Stimulated activated CD8-positive, alpha-beta memory T cell treated with anti-CD3 and anti-CD28 coated beads, Interleukin-15, amount 100 ng/mL, for 4 hours (primary cell): ENCODE data around the gene ZNF611.
"Not testable (repeated sequence)": the region's sequence is repeated elsewhere in the genome, so short reads cannot be mapped to it uniquely, and the experiment has no call there.

Experiments
- DNase-seq, 2 donors: peaks; one replicate each; pipeline ENCODE4 v3.0.0-alpha.2; 2020; ENCODE audit warnings: low read depth in 2 of 2

Gene ZNF611

GRCh38 chr19:52681216-52681615 is 53.6 kb downstream of the ZNF611 start:
- DNase-seq, result not testable (repeated sequence)

DNA sequence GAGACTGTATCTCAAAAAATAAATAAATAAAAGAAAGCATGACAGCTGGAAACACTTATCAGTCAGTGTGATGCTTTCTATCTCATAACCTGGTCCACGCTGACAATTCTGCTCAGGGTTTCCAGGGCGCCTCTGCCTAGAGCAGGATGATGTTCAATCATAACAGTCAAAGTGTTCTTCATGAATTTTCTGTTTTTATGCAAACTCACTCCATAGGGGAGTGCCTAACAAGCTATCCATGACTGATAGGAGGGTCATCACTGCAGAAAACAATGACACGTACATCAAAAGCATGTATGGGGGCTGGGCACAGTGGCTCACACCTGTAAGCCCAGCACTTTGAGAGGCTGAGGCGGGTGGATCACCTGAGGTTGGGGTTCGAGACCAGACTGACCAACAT is 55.2 kb downstream of the ZNF611 start:
- DNase-seq, result no peak

GRCh38 chr19:52675239-52675638 is 59.6 kb downstream of the ZNF611 start:
- not testable (repeated sequence) for DNase-seq

DNA sequence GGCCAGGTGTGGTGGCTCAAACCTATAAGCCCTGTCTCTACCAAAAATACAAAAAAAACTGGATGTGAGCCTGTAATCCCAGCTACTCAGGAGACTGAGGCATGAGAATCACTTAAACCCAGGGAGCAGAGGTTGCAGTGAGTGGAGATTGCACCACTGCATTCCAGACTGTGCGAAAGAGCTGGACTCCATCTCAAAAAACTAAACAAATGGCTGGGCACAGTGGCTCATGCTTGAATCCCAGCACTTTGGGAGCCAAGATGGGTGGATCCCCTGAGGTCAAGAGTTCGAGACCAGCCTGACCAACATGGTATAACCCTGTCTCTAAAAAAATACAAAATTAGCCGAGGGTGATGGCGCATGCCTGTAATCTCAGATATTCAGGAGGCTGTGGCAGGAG is 61.8 kb downstream of the ZNF611 start:
- no peak for DNase-seq

DNA sequence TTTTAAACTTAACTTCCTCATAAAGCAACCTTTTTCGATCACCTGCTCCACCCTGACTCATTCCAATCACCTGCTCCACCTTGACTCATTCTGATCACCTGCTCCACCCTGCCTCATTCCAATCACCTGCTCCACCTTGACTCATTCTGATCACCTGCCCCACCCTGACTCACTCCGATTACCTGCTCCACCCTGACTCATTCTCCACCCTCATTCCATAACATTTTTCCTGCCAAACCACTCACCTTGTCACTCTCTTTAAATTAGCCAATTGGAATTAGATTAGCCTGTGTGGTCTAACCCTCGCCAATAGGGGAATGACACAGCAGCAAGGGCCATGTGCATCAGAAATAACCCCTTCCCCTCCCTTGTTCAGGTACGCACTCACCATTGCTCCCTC is 64.8 kb downstream of the ZNF611 start:
- no peak for DNase-seq

- no peak for DNase-seq
Measured at GRCh38 chr19:52669586-52669985, 65.3 kb downstream of the ZNF611 start.

DNA sequence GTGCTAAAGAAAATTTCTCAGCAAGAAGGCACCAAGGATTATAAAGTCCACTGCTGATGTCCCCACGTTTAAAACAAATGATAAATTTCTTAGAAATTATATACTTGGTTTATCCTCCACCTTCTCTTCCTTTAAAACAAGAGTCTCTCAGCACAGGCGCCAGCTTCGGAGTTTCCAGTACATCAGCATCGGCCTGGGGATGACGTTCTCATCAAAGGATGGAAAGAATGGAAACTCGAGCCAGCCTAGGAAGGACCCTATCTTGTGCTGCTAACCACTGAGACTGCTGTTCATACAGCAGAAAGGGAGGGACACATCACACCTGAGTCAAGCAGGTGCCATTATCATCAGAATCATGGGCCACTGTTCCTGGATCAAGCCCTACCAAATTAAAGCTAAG is 66.9 kb downstream of the ZNF611 start:
- DNase-seq, result no peak

GRCh38 chr19:52666506-52666905 is 68.3 kb downstream of the ZNF611 start:
- DNase-seq, result no peak

DNA sequence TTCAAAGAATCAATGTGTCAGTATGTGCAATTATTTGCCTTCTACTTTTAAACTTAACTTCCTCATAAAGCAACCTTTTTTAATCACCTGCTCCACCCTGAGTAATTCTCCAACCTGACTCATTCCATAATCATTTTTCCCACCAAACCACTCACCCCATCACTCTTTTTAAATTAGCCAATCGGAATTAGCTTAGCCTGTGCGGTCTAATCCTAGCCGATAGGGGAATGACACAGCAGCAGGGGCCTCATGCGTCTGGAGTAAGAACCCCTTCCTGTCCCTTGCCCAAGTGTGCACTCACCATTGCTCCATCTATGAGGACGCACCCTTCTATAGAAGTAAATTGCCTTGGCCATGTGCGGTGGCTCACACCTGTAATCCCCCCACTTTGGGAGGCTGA is 69.3 kb downstream of the ZNF611 start:
- DNase-seq, result no peak

- DNase-seq, result no peak
Measured at GRCh38 chr19:52665027-52665426, 69.8 kb downstream of the ZNF611 start.

GRCh38 chr19:52664461-52664860 is 70.4 kb downstream of the ZNF611 start:
- DNase-seq, result no peak

DNA sequence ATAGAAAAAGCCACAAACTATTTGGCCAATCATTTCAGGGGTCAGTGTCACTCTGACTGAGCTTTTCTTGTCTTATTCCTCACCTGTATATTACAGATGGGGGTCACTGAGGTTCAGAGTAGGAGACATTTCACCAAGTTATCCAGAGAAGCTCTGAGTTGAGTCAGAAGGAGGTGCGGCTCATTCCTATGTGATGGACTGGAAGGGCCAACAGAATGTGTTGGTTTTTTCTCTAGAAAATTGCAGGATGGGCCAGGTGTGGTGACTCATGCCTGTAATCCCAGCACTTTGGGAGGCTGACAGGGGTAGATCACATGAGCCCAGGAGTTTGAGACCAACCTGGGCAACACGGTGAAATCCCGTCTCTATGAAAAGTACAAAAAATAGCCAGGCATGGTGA is 72.2 kb downstream of the ZNF611 start:
- no peak for DNase-seq

GRCh38 chr19:52660981-52661380 is 73.9 kb downstream of the ZNF611 start:
- no peak for DNase-seq

GRCh38 chr19:52659013-52659412 is 75.8 kb downstream of the ZNF611 start:
- DNase-seq, result no peak

DNA sequence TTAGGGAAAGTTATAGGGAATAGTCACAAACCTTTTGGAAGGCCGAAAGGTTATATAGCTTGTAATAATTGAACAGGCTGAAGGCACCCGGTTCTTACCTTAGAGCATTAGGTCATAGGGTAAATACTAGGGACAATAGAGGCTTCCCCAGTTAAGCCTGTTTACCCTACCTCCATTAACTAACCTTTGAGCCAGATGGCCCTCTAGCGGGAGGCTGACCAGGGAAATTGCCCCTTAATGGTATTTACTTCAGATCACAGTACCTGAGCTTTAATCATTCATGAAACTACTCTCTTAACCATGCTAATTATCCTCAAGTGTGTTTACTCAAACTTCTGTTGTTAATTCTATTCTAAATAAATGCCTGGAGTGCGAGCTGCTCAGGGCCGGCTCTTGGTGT is 76.2 kb downstream of the ZNF611 start:
- DNase-seq, result no peak

- no peak for DNase-seq
Measured at GRCh38 chr19:52653161-52653560, 81.7 kb downstream of the ZNF611 start.
